ENCODE data around the gene ZNF597.

DNA sequence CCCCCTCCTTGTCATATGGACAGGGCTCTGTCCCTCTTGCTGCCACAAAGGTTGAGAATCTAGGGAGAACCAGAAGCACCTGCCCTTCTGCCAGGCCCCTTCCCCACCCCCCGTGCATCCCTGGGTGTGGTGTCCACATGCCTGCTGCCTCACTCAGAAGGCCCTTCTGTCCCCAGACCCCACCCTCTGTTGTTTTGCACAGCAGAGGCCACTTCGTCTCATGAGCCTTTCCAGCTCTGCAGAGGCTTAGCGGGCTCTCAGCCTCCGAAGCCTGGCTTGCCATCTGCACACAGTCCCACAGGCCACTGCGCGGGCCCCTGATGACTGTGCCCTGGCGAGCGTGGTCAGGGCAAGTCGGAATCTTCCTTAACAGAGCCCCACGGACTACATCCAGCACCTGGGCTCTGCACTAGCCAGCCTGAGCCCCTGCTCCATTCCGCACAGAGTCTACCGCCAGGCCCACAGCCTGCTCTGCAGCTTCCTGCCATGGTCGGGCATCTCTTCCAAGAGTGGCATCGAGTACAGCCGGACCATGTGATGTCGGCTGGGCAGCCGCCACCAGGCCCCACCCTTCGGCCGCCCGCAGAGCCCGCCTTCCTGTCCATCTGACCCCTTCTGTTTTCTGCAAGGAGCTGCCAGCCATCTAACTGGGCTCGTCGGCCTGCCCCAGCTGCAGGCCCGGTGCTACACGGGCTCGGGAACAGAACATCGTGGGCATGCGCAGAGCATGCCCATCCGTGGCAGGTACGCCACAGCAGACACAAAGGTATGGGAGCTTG, 41.2 kb upstream of the ZNF597 start:
- TF ChIP-seq, protein P1, sequence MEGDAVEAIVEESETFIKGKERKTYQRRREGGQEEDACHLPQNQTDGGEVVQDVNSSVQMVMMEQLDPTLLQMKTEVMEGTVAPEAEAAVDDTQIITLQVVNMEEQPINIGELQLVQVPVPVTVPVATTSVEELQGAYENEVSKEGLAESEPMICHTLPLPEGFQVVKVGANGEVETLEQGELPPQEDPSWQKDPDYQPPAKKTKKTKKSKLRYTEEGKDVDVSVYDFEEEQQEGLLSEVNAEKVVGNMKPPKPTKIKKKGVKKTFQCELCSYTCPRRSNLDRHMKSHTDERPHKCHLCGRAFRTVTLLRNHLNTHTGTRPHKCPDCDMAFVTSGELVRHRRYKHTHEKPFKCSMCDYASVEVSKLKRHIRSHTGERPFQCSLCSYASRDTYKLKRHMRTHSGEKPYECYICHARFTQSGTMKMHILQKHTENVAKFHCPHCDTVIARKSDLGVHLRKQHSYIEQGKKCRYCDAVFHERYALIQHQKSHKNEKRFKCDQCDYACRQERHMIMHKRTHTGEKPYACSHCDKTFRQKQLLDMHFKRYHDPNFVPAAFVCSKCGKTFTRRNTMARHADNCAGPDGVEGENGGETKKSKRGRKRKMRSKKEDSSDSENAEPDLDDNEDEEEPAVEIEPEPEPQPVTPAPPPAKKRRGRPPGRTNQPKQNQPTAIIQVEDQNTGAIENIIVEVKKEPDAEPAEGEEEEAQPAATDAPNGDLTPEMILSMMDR (IDR thresholded peaks at IDR 0.05) = no peak
- TF ChIP-seq POLR2A (IDR thresholded peaks at IDR 0.05) = no peak

All from lower leg skin (tissue), 3 donors.